GM06990 (cell line): ENCODE results near the gene MYCN.

Source experiments
- DNase-seq: peaks from one replicate; pipeline ENCODE4 v3.0.0-alpha.2; 2011; ENCODE audit not compliant: insufficient read length; ENCODE audit errors: extremely low read depth
- H3K27me3 ChIP-seq: replicated peaks from 2 replicates; pipeline ENCODE4 v1.6.0; 2011; ENCODE audit warnings: low read length; ENCODE audit not compliant: control insufficient read depth, insufficient read depth
- H3K36me3 ChIP-seq: 2 replicates; pipeline ENCODE4 v1.5.1; 2011; ENCODE audit warnings: low read length; ENCODE audit not compliant: control insufficient read depth, insufficient read depth
- H3K4me3 ChIP-seq: replicated peaks from 2 replicates; pipeline ENCODE4 v1.5.1; 2011; ENCODE audit warnings: low read depth, mild to moderate bottlenecking, control low read depth, low read length
- CTCF ChIP-seq: IDR thresholded peaks from 2 replicates; pipeline ENCODE4 v1.5.1; 2011; ENCODE audit warnings: low read length, control low read depth, mild to moderate bottlenecking, inconsistent platforms; ENCODE audit not compliant: insufficient read depth, poor library complexity, severe bottlenecking

MYCN gene

GRCh38 chr2:15992457-15993231 is 52.3 kb downstream of the MYCN start:
- Histone ChIP-seq H3K36me3 (no peaks in the 10 kb centered on the region), H3K4me3 (no peak overlapping the region), H3K27me3 (no peaks in the 10 kb centered on the region)
- TF ChIP-seq CTCF = no peak
- DNase-seq = no peak

- TF ChIP-seq CTCF = no peak
- no peaks in the 10 kb centered on the region for H3K27me3 ChIP-seq
Observed at GRCh38 chr2:15993232-15993610, 52.9 kb downstream of the MYCN start.

GRCh38 chr2:15993666-15994065 is 53.3 kb downstream of the MYCN start:
- no peak overlapping the region for H3K4me3 ChIP-seq
- no peaks in the 10 kb centered on the region for H3K36me3 ChIP-seq
- no peak for DNase-seq
- H3K27me3 ChIP-seq = no peaks in the 10 kb centered on the region
- TF ChIP-seq CTCF = no peak

More at GRCh38 chr2:15993232-15993610, 52.9 kb downstream of the MYCN start:
- no peak overlapping the region for H3K4me3 ChIP-seq
- no peaks in the 10 kb centered on the region for H3K36me3 ChIP-seq
- DNase-seq = no peak

GRCh38 chr2:15995603-15996002 is 55.3 kb downstream of the MYCN start:
- H3K36me3 ChIP-seq = no peaks in the 10 kb centered on the region
- no peak overlapping the region for H3K4me3 ChIP-seq
- no peak for TF ChIP-seq CTCF
- no peak for DNase-seq
- no peaks in the 10 kb centered on the region for H3K27me3 ChIP-seq
